ENCODE data around the gene MTCH2.
"Not testable (repeated sequence)": the region's sequence is repeated elsewhere in the genome, so short reads cannot be mapped to it uniquely, and the experiment has no call there.

The MTCH2 gene

GRCh38 chr11:47642099-47642855, at the start of gene MTCH2:
MTCH2 (minus strand) TSS chr11:47642559; CDS start chr11:47642465, 94 bp downstream.
- DNase-seq (ENCODE audit: low read depth in 2 of 2): peak; percentile 90 to 91

GRCh38 chr11:47691979-47692378, 49.6 kb upstream of the MTCH2 start:
- DNase-seq (ENCODE audit: low read depth in 2 of 2): no peak

DNA sequence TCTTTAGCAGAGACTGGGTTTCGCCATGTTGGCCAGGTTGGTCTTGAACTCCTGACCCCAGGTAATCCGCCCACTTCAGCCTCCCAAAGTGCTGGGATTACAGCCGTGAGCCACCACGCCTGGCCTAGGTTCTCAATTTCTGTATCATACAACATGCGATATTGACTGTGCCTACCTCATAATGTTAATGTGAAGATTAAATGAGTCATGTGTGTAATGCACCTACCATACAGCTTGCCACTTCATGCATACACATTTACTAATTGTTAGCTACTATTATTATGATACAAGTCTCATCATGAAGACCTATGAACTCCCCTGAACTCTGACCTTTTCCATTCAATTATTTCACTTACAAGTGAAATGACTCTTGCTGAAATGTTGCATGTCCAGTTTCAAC, 47.1 kb upstream of the MTCH2 start:
- no peak for DNase-seq (ENCODE audit: low read depth in 2 of 2)

DNA sequence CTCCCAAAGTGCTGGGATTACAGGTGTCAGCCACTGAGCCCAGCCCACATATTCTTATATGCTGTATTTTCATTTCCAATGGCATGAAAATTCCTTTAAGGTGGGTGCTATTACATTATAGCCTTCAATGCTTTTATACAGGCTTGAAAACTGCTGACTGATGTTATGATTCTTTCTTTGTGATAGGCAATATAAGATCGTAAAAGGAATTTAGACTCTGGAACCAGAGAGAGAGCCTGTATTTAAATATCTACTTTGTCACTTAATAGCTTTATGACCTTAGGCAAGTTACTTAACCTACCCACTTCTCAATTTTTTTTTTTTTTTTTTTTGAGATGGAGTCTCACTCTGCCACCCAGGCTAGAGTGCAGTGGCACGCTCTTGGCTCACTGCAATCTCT, 46.6 kb upstream of the MTCH2 start:
- DNase-seq (ENCODE audit: low read depth in 2 of 2): no peak

DNA sequence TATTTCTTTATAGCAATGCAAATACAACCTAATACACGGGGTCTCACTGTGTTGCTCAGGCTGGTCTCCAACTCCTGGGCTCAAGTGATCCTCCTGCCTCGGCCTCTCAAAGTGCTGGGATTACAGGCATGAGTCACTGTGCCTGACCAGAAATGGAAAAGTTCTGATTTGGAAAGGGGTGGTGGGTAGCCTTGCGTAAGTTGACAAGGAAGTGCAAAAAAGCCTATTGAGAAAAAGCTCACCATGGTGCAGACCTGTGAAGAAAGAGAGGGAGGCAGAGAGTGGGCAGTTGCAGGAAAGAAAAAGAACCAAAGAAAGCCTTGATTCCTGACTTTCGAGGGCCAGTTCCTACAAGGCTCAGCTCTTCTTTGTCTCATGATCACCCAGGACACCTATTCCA, 45.8 kb upstream of the MTCH2 start:
- DNase-seq (ENCODE audit: low read depth in 2 of 2): no peak

DNA sequence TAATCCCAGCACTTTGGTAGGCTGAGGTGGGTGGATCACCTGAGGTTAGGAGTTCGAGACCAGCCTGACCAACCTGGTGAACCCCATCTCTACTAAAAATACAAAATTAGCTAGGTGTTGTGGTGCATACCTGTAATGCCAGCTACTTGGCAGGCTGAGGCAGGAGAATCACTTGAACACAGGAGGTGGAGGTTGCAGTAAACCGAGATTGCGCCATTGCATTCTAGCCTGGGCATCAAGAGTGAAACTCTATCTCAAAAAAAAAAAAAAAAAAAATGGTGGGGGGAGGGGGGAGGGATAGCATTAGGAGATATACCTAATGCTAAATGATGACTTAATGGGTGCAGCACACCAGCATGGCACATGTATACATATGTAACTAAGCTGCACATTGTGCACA, 44.3 kb upstream of the MTCH2 start:
- not testable (repeated sequence) for DNase-seq (ENCODE audit: low read depth in 2 of 2)

- no peak for DNase-seq (ENCODE audit: low read depth in 2 of 2)
Observed at GRCh38 chr11:47686151-47686550, 43.8 kb upstream of the MTCH2 start.

DNA sequence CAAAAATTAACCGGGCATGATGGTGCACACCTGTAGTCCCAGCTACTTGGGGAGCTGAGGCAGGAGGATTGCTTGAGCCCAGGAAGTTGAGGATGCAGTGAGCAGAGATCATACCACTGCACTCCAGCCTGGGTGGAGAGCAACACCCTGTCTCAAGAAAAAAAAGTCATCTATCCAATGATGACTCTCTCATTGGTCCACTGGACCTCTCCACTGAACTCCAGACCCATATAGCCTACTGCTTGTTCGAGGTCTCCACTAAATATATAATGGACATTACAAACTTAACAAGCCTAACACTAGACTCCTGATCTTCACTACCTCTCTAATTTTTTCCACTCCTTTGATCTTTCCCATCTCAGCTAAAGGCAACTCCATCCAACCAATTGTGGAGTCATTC, 33.5 kb upstream of the MTCH2 start:
- no peak for DNase-seq (ENCODE audit: low read depth in 2 of 2)

GRCh38 chr11:47672283-47672730, 29.9 kb upstream of the MTCH2 start:
- DNase-seq (ENCODE audit: low read depth in 2 of 2): no peak

DNA sequence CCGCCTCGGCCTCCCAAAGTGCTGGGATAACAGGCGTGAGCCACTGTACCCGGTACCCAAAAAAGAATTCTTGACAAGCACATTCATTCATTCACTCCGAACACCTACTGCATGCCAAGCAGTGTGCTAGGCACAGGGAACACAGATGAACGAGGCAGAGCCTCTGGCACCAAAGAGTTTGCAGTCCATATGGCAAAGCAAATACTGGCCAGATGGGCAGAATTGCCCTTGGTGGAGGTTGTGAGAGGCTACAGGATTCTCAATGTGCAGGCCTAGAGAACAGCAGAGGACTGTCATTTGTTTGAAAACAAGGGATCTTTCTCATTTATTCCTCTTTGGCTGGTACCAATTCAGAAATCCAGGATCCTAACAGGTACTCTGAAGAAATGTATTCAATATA, 27.5 kb upstream of the MTCH2 start:
- no peak for DNase-seq (ENCODE audit: low read depth in 2 of 2)

DNA sequence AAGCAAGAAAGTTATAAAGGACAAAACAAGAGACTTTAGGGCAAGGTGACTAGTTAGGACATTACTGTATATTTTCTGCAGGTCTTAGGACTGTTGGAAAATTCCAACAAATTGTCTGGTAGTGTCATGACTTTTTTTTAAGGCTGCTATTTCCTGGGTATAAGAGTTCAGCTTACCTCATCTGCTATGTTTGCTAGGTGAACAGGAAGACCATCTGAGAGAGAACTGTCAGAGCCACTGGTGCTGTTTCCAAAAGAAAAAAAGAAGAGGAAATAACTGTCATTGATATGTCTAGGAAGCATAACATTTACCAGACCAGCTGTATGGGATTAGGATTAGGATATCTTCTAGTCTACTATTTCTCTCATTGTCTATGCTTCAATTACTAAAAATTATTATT, 26.3 kb upstream of the MTCH2 start:
- no peak for DNase-seq (ENCODE audit: low read depth in 2 of 2)

DNA sequence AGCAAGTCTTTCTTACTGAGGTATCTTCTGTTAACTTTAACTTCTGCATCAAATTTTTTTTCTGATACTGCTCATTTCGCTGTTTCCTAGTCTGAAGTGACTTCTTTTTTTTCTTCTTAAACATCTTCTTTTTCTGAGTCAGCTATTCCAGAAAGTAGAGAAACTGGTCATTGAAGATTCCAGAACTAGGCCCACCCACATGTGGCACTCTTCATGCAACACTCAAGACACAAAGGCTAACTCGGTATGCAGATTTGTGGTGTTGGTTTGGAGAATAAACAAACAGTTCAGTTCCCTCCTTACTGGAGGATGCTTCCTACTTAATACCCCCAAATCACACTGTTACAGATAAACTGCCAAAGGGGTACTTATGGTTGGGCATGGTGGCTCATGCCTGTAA, 25.2 kb upstream of the MTCH2 start:
- no peak for DNase-seq (ENCODE audit: low read depth in 2 of 2)

DNA sequence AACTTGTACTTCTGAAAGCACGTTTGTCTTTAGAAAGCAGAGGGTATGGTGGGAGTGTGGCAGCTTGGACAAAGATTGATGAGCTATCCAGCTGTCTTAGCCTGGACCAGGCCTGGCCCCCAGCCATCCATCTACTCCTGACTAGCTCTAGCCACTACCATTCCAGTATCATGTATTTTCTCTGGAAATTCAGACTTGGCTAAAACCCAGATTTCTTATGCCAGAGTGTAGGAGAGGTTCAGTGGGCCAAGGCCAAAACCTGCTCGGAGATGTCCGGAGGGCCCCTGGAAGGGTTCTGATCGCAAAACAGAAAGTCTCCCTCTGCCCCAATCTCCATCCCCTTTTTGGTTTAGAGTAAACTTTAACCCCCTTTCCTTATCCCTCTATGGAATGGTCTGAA, 24.8 kb upstream of the MTCH2 start:
- no peak for DNase-seq (ENCODE audit: low read depth in 2 of 2)

- not testable (repeated sequence) for DNase-seq (ENCODE audit: low read depth in 2 of 2)
Observed at GRCh38 chr11:47664936-47665335, 22.6 kb upstream of the MTCH2 start.

GRCh38 chr11:47661245-47661644, 18.9 kb upstream of the MTCH2 start:
- no peak for DNase-seq (ENCODE audit: low read depth in 2 of 2)

DNA sequence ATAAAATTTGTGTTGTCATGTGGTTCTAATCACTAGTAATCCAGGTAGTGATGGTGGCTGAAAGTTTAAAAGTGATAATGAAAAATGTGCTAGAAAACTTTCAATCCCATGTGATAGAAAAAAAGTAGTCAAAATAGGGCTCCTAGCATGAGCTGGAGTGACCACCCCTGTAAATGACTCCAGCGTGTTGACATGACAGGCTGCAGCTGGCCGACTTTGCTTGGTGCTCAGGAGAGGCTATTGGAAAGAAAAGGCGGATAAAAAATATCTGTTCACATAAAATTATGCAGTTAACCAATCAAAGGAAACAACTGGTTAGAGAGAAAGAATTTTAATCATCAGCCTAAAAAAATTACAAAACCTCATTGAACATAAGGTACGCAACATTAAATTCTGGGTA, 16.9 kb upstream of the MTCH2 start:
- DNase-seq (ENCODE audit: low read depth in 2 of 2): no peak

GRCh38 chr11:47656260-47656885, 14.0 kb upstream of the MTCH2 start:
- DNase-seq (ENCODE audit: low read depth in 2 of 2): no peak

DNA sequence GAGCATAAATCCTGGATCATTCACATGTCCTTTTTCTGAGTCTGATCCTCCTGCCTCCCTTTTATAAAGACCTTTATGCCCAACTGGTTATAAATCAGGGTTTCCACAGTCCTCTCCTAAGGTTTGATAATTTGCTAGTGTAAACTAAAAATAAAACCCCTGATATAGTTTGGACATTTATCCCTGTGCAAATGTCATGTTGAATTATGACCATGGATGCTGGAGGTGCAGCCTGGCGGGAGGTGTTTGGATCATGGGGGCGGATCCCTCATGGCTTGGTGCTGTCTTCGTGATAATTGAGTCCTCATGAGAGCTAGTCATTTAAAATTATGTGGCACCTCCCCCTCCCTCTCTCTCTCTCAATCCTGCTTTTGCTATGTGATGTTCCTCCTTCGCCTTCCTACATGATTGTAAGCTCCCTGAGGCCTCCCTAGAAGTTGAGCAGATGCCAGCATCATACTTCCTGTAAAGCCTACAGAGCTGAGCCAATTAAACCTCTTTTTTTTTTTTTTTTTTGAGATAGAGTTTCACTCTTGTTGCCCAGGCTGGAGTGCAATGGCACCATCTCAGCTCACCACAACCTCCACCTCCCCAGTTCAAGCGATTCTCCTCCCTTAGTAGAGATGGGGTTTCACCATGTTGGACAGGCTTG, 9.6 kb upstream of the MTCH2 start:
- no peak for DNase-seq (ENCODE audit: low read depth in 2 of 2)

GRCh38 chr11:47649276-47649675, 6.9 kb upstream of the MTCH2 start:
- no peak for DNase-seq (ENCODE audit: low read depth in 2 of 2)

DNA sequence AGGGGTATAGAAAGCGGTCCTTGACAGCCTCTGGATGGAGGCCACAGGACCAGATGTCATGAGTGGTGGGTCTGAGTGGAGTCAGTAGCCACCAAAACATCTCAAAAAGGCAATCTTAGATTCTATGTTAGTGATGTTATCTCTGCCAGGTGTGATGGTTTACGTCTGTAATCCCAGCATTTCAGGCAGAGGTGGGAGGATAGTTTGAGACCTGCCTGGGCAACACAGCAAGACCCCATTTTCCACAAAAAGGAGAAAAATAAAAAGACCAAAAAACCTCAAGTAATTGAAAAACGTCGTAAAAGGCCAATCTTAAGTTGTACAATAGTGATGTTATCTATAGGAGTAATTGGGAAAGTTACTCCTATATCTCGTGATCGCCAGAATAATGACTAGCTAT, 3.7 kb upstream of the MTCH2 start:
- DNase-seq (ENCODE audit: low read depth in 2 of 2): no peak

DNA sequence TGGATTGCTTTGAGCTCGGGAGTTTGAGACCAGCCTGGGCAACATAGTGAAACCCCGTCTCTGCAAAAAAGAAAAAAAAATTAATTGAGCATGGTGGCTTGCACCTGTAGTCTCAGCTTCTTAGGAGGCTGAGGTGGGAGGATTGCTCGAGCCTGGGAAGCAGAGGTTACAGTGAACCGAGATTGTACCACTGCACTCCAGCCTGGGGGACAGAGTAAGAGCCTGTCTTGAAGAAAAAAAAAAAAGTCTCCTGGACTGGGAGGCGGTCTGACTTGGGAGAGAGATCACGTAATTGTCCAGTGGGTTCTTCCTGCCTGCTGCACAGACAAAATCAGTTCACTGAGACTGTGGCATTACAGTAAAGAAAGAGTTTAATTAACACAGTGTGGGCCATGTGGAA, 3.1 kb upstream of the MTCH2 start:
- DNase-seq (ENCODE audit: low read depth in 2 of 2): no peak

DNA sequence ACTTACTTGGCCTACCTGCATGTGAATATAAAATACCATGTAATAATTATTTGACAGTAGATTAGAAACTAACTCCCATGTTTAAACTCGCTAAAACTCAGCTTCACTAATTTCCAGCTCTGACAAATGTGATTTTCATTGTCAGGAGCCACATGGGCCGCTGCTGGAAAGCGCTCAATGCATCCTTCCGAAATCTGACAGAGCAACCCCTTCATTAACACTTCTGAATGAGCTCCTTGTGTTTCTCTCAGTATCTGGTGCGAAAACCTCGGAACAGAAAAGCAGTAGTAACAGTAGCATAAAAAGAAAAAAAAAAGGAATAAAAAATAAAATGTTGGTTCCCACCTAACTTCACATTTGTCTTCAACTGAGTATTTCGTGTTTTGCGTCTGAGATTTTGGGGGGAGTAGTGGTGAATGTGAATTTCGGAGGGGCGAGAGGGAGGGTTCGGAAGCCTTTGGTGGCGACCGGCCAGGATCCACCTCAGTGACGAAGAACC, 710 bp downstream of the MTCH2 start:
- DNase-seq (ENCODE audit: low read depth in 2 of 2): no peak

DNA sequence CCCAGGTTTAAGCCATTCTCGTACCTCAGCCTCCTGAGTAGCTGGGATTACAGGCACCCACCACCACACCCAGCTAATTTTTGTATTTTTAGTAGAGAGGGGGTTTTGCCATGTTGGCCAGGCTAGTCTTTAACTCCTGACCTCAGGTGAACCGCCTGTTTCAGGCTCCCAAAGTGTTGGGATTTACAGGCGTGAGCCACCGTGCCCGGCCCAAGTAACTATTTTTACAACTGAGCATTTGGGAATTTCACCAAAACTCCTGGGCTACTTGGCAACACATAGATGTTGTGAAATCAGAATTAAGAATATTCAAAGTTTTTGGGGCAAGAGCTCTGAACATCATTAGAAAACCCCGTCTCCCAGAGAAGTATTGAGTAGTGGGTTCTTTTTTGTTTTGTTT, 1.9 kb downstream of the MTCH2 start:
- DNase-seq (ENCODE audit: low read depth in 2 of 2): not testable (repeated sequence)

All from fibroblast of skin of left biceps (primary cell).